ENCODE results near the gene RPS6KC1.

RPS6KC1 gene

GRCh38 chr1:213242883-213243282, 191.8 kb downstream of the RPS6KC1 start:
- DNase-seq (ENCODE audit: low spot score), result no peak

- DNase-seq (ENCODE audit: low spot score), result peak; percentile 77
Observed at GRCh38 chr1:213244664-213245091, 193.6 kb downstream of the RPS6KC1 start.

GRCh38 chr1:213245260-213245910, 194.3 kb downstream of the RPS6KC1 start:
- no peak for DNase-seq (ENCODE audit: low spot score)

- no peak for DNase-seq (ENCODE audit: low spot score)
Observed at GRCh38 chr1:213247038-213247437, 196.0 kb downstream of the RPS6KC1 start.

GRCh38 chr1:213249395-213249794, 198.4 kb downstream of the RPS6KC1 start:
- no peak for DNase-seq (ENCODE audit: low spot score)

GRCh38 chr1:213250041-213250440, 199.0 kb downstream of the RPS6KC1 start:
- no peak for DNase-seq (ENCODE audit: low spot score)

- no peak for DNase-seq (ENCODE audit: low spot score)
Observed at GRCh38 chr1:213250446-213250845, 199.4 kb downstream of the RPS6KC1 start.

GRCh38 chr1:213251972-213252371, 200.9 kb downstream of the RPS6KC1 start:
- no peak for DNase-seq (ENCODE audit: low spot score)

- no peak for DNase-seq (ENCODE audit: low spot score)
Observed at GRCh38 chr1:213256438-213257087, 205.5 kb downstream of the RPS6KC1 start.

GRCh38 chr1:213260311-213261075, 209.5 kb downstream of the RPS6KC1 start:
- DNase-seq (ENCODE audit: low spot score), result no peak

GRCh38 chr1:213264531-213264930, 213.5 kb downstream of the RPS6KC1 start:
- no peak for DNase-seq (ENCODE audit: low spot score)

GRCh38 chr1:213266983-213267772, 216.1 kb downstream of the RPS6KC1 start:
- no peak for DNase-seq (ENCODE audit: low spot score)

- DNase-seq (ENCODE audit: low spot score), result no peak
Observed at GRCh38 chr1:213268221-213268620, 217.2 kb downstream of the RPS6KC1 start.

- DNase-seq (ENCODE audit: low spot score), result no peak
Observed at GRCh38 chr1:213269829-213270228, 218.8 kb downstream of the RPS6KC1 start.

GRCh38 chr1:213273546-213273945, 222.5 kb downstream of the RPS6KC1 start:
- DNase-seq (ENCODE audit: low spot score), result no peak

GRCh38 chr1:213274140-213274539, 223.1 kb downstream of the RPS6KC1 start:
- DNase-seq (ENCODE audit: low spot score), result no peak

GRCh38 chr1:213275293-213275692, 224.3 kb downstream of the RPS6KC1 start:
- DNase-seq (ENCODE audit: low spot score), result no peak

- DNase-seq (ENCODE audit: low spot score), result no peak
Observed at GRCh38 chr1:213276236-213276635, 225.2 kb downstream of the RPS6KC1 start.

- no peak for DNase-seq (ENCODE audit: low spot score)
Observed at GRCh38 chr1:213277036-213277435, 226.0 kb downstream of the RPS6KC1 start.

GRCh38 chr1:213279410-213279809, 228.4 kb downstream of the RPS6KC1 start:
- DNase-seq (ENCODE audit: low spot score), result no peak

GRCh38 chr1:213281640-213282301, 230.7 kb downstream of the RPS6KC1 start:
- no peak for DNase-seq (ENCODE audit: low spot score)

- DNase-seq (ENCODE audit: low spot score), result peak; percentile 8
Observed at GRCh38 chr1:213284626-213285025, 233.6 kb downstream of the RPS6KC1 start.
